Measurements from ENCODE around the gene COX8A. TPM values are rescaled to one million over a fixed set of nuclear protein-coding genes. Genes with fewer than 3 reads are reported as not detected.

COX8A gene
- total and polyA plus RNA-seq, 9 of the 15 experiments (the other 6 are each of a cell fraction or from before 2014, with no cell fraction given) = 274 to 1,206 (median 526) TPM

DNA sequence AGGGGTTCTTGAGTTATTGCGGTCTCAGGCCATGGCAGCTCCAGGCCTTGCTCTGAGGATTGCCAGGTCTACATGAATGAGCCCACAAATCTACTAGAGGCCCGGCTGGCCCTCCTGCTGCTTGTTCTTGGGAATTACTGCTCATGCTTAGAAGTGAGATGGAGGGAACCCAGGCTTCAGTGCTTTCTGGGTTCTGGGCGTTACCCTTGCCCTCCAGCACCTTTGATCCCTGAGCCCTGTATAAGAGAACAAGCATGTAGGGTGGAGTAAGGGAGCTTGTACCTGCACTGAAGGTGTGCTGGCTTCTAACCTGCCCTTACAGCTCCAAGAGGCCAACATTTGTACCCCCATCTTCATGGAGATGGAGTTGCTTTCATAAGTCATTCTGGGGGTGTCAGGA is 31.6 kb upstream of the COX8A start (continued):
- TF ChIP-seq, protein P1, sequence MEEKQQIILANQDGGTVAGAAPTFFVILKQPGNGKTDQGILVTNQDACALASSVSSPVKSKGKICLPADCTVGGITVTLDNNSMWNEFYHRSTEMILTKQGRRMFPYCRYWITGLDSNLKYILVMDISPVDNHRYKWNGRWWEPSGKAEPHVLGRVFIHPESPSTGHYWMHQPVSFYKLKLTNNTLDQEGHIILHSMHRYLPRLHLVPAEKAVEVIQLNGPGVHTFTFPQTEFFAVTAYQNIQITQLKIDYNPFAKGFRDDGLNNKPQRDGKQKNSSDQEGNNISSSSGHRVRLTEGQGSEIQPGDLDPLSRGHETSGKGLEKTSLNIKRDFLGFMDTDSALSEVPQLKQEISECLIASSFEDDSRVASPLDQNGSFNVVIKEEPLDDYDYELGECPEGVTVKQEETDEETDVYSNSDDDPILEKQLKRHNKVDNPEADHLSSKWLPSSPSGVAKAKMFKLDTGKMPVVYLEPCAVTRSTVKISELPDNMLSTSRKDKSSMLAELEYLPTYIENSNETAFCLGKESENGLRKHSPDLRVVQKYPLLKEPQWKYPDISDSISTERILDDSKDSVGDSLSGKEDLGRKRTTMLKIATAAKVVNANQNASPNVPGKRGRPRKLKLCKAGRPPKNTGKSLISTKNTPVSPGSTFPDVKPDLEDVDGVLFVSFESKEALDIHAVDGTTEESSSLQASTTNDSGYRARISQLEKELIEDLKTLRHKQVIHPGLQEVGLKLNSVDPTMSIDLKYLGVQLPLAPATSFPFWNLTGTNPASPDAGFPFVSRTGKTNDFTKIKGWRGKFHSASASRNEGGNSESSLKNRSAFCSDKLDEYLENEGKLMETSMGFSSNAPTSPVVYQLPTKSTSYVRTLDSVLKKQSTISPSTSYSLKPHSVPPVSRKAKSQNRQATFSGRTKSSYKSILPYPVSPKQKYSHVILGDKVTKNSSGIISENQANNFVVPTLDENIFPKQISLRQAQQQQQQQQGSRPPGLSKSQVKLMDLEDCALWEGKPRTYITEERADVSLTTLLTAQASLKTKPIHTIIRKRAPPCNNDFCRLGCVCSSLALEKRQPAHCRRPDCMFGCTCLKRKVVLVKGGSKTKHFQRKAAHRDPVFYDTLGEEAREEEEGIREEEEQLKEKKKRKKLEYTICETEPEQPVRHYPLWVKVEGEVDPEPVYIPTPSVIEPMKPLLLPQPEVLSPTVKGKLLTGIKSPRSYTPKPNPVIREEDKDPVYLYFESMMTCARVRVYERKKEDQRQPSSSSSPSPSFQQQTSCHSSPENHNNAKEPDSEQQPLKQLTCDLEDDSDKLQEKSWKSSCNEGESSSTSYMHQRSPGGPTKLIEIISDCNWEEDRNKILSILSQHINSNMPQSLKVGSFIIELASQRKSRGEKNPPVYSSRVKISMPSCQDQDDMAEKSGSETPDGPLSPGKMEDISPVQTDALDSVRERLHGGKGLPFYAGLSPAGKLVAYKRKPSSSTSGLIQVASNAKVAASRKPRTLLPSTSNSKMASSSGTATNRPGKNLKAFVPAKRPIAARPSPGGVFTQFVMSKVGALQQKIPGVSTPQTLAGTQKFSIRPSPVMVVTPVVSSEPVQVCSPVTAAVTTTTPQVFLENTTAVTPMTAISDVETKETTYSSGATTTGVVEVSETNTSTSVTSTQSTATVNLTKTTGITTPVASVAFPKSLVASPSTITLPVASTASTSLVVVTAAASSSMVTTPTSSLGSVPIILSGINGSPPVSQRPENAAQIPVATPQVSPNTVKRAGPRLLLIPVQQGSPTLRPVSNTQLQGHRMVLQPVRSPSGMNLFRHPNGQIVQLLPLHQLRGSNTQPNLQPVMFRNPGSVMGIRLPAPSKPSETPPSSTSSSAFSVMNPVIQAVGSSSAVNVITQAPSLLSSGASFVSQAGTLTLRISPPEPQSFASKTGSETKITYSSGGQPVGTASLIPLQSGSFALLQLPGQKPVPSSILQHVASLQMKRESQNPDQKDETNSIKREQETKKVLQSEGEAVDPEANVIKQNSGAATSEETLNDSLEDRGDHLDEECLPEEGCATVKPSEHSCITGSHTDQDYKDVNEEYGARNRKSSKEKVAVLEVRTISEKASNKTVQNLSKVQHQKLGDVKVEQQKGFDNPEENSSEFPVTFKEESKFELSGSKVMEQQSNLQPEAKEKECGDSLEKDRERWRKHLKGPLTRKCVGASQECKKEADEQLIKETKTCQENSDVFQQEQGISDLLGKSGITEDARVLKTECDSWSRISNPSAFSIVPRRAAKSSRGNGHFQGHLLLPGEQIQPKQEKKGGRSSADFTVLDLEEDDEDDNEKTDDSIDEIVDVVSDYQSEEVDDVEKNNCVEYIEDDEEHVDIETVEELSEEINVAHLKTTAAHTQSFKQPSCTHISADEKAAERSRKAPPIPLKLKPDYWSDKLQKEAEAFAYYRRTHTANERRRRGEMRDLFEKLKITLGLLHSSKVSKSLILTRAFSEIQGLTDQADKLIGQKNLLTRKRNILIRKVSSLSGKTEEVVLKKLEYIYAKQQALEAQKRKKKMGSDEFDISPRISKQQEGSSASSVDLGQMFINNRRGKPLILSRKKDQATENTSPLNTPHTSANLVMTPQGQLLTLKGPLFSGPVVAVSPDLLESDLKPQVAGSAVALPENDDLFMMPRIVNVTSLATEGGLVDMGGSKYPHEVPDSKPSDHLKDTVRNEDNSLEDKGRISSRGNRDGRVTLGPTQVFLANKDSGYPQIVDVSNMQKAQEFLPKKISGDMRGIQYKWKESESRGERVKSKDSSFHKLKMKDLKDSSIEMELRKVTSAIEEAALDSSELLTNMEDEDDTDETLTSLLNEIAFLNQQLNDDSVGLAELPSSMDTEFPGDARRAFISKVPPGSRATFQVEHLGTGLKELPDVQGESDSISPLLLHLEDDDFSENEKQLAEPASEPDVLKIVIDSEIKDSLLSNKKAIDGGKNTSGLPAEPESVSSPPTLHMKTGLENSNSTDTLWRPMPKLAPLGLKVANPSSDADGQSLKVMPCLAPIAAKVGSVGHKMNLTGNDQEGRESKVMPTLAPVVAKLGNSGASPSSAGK (IDR thresholded peaks at IDR 0.05) = no peak
- no peak for TF ChIP-seq ZNF408 (CRISPR knock-in tag; IDR thresholded peaks at IDR 0.05; ENCODE audit: low read depth)
- no peak for TF ChIP-seq MEF2D (tag; conservative IDR thresholded peaks at IDR 0.05; ENCODE audit: low read depth)
- TF ChIP-seq CGGBP1 (CRISPR knock-in tag; IDR thresholded peaks at IDR 0.05) = no peak
- TF ChIP-seq PHB (CRISPR knock-in tag; IDR thresholded peaks at IDR 0.05) = no peak
- no peak for TF ChIP-seq HDAC6 (IDR thresholded peaks at IDR 0.05; ENCODE audit: low read depth, low read length)
- TF ChIP-seq, protein P2, sequence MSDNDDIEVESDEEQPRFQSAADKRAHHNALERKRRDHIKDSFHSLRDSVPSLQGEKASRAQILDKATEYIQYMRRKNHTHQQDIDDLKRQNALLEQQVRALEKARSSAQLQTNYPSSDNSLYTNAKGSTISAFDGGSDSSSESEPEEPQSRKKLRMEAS (CRISPR knock-in tag; IDR thresholded peaks at IDR 0.05) = no peak
- TF ChIP-seq, protein P3, sequence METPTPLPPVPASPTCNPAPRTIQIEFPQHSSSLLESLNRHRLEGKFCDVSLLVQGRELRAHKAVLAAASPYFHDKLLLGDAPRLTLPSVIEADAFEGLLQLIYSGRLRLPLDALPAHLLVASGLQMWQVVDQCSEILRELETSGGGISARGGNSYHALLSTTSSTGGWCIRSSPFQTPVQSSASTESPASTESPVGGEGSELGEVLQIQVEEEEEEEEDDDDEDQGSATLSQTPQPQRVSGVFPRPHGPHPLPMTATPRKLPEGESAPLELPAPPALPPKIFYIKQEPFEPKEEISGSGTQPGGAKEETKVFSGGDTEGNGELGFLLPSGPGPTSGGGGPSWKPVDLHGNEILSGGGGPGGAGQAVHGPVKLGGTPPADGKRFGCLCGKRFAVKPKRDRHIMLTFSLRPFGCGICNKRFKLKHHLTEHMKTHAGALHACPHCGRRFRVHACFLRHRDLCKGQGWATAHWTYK (CRISPR knock-in tag; IDR thresholded peaks at IDR 0.05) = no peak
- no peak for TF ChIP-seq POLR2AphosphoS5 (IDR thresholded peaks at IDR 0.05; ENCODE audit: control insufficient read depth, insufficient read depth, low read depth, low read length)
- TF ChIP-seq ZFX (CRISPR knock-in tag; IDR thresholded peaks at IDR 0.05) = no peak
- TF ChIP-seq ZNF324 (CRISPR knock-in tag; IDR thresholded peaks at IDR 0.05) = no peak
- TF ChIP-seq, protein P4, sequence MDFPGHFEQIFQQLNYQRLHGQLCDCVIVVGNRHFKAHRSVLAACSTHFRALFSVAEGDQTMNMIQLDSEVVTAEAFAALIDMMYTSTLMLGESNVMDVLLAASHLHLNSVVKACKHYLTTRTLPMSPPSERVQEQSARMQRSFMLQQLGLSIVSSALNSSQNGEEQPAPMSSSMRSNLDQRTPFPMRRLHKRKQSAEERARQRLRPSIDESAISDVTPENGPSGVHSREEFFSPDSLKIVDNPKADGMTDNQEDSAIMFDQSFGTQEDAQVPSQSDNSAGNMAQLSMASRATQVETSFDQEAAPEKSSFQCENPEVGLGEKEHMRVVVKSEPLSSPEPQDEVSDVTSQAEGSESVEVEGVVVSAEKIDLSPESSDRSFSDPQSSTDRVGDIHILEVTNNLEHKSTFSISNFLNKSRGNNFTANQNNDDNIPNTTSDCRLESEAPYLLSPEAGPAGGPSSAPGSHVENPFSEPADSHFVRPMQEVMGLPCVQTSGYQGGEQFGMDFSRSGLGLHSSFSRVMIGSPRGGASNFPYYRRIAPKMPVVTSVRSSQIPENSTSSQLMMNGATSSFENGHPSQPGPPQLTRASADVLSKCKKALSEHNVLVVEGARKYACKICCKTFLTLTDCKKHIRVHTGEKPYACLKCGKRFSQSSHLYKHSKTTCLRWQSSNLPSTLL (IDR thresholded peaks at IDR 0.05) = no peak

Data from K562 (cell line).